ENCODE results near the gene PACRG.

The PACRG gene

DNA sequence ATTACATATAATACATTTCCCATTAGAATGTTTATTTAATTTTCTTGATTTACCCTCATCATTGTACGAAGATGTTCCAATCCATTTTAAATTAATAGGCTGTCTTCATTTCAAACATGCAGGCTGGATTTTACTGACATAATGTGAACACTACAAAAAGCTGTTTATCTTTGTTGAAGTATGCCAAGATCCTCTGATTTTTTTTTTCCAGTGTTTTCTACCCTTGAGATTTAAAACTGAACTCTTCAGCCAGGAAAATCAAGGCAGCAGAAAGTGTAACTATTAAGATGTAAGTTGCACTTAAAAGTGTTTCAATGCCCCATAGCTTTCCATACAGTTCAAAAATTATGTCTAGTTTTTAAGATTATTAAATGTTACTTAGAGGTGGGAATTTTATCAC lies 43.7 kb upstream of the PACRG start:
- Histone ChIP-seq H3K36me3 (ENCODE audit: insufficient read depth, insufficient read length, low read length) (no peaks in the 10 kb centered on the region), H3K4me3 (ENCODE audit: insufficient read length, low read depth) (no peak overlapping the region), H3K9ac (ENCODE audit: insufficient read length, low read depth) (no peak overlapping the region), H3K27me3 (ENCODE audit: insufficient read depth, insufficient read length) (no peaks in the 10 kb centered on the region), H3K9me3 (ENCODE audit: insufficient read depth, low read length) (no peaks in the 10 kb centered on the region), H3K4me1 (ENCODE audit: insufficient read depth, insufficient read length) (no peaks in the 10 kb centered on the region)
- TF ChIP-seq YY1 (IDR thresholded peaks at IDR 0.05; ENCODE audit: insufficient read depth, insufficient read length): no peak
- no peak for TF ChIP-seq SUZ12 (IDR thresholded peaks at IDR 0.05; ENCODE audit: extremely low read depth, insufficient read depth, insufficient read length)
- TF ChIP-seq ZNF274 (IDR thresholded peaks at IDR 0.05; ENCODE audit: low read depth, low read length): no peak
- no peak for DNase-seq (ENCODE audit: low read depth, low spot score)

GRCh38 chr6:162684961-162685360 lies 42.8 kb upstream of the PACRG start:
- no peak for TF ChIP-seq SUZ12 (IDR thresholded peaks at IDR 0.05; ENCODE audit: extremely low read depth, insufficient read depth, insufficient read length)
- no peak for TF ChIP-seq ZNF274 (IDR thresholded peaks at IDR 0.05; ENCODE audit: low read depth, low read length)
- TF ChIP-seq YY1 (IDR thresholded peaks at IDR 0.05; ENCODE audit: insufficient read depth, insufficient read length): no peak
- no peak overlapping the region for H3K4me3 ChIP-seq (ENCODE audit: insufficient read length, low read depth)
- no peaks in the 10 kb centered on the region for H3K36me3 ChIP-seq (ENCODE audit: insufficient read depth, insufficient read length, low read length)
- no peak for DNase-seq (ENCODE audit: low read depth, low spot score)
- H3K4me1 ChIP-seq (ENCODE audit: insufficient read depth, insufficient read length): no peaks in the 10 kb centered on the region
- no peaks in the 10 kb centered on the region for H3K27me3 ChIP-seq (ENCODE audit: insufficient read depth, insufficient read length)
- H3K9ac ChIP-seq (ENCODE audit: insufficient read length, low read depth): no peak overlapping the region
- no peaks in the 10 kb centered on the region for H3K9me3 ChIP-seq (ENCODE audit: insufficient read depth, low read length)

GRCh38 chr6:162685586-162685985 lies 42.2 kb upstream of the PACRG start:
- no peak overlapping the region for H3K4me3 ChIP-seq (ENCODE audit: insufficient read length, low read depth)
- no peaks in the 10 kb centered on the region for H3K36me3 ChIP-seq (ENCODE audit: insufficient read depth, insufficient read length, low read length)
- no peaks in the 10 kb centered on the region for H3K9me3 ChIP-seq (ENCODE audit: insufficient read depth, low read length)
- no peak for DNase-seq (ENCODE audit: low read depth, low spot score)
- H3K4me1 ChIP-seq (ENCODE audit: insufficient read depth, insufficient read length): no peaks in the 10 kb centered on the region
- TF ChIP-seq YY1 (IDR thresholded peaks at IDR 0.05; ENCODE audit: insufficient read depth, insufficient read length) (no peak), SUZ12 (IDR thresholded peaks at IDR 0.05; ENCODE audit: extremely low read depth, insufficient read depth, insufficient read length) (no peak), ZNF274 (IDR thresholded peaks at IDR 0.05; ENCODE audit: low read depth, low read length) (no peak)
- no peak overlapping the region for H3K9ac ChIP-seq (ENCODE audit: insufficient read length, low read depth)
- no peaks in the 10 kb centered on the region for H3K27me3 ChIP-seq (ENCODE audit: insufficient read depth, insufficient read length)

DNA sequence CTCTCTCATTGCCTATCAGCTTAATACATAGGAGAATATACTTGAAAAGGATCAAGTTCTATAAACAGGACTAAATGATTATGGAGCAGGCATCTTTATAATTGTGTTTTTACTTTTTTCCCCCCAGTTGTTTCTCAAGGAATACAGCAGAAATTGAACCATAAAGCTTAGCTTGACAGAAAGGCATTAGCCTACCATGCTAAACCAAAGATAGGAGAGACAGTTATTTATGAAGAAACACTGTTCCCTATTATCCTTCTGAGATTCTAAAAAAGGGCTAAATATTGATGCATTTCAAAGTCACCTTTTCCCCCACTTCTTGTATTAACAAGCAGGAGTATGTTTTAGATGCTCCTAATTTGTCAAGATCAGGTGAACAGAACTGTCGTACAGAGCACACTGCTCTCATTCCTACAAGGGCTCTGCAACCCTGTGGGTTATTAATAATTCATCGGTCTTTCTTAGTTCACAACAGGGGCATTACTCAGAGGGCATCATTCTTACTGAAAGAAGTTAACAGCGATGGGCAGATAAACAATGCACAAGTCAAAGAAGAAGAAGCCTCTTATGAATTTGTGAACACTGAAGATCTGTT lies 38.9 kb upstream of the PACRG start:
- Histone ChIP-seq H3K4me3 (ENCODE audit: insufficient read length, low read depth) (no peak overlapping the region), H3K27me3 (ENCODE audit: insufficient read depth, insufficient read length) (no peaks in the 10 kb centered on the region), H3K36me3 (ENCODE audit: insufficient read depth, insufficient read length, low read length) (no peaks in the 10 kb centered on the region), H3K9ac (ENCODE audit: insufficient read length, low read depth) (no peak overlapping the region), H3K4me1 (ENCODE audit: insufficient read depth, insufficient read length) (no peaks in the 10 kb centered on the region), H3K9me3 (ENCODE audit: insufficient read depth, low read length) (no peaks in the 10 kb centered on the region)
- TF ChIP-seq SUZ12 (IDR thresholded peaks at IDR 0.05; ENCODE audit: extremely low read depth, insufficient read depth, insufficient read length) (no peak), ZNF274 (IDR thresholded peaks at IDR 0.05; ENCODE audit: low read depth, low read length) (no peak), YY1 (IDR thresholded peaks at IDR 0.05; ENCODE audit: insufficient read depth, insufficient read length) (no peak)
- no peak for DNase-seq (ENCODE audit: low read depth, low spot score)

DNA sequence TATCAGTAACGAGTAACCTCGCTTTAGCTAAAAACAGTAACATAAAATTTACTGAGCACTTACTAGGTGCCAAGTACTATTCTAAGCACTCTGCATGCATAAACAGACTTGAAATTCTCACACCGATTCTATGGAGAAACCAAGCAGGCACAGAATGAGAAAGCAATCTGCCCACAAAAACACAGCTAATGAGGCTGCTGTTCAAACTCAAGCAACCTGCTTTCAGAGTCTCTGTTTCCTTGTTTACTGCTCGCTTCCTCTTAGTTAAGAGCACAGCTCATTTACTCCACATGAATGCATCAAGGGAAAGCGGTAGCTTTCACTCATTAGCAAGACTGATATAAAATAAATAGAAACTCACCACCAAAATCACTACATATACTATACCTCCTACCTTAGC lies 37.6 kb upstream of the PACRG start:
- no peaks in the 10 kb centered on the region for H3K27me3 ChIP-seq (ENCODE audit: insufficient read depth, insufficient read length)
- no peak overlapping the region for H3K4me3 ChIP-seq (ENCODE audit: insufficient read length, low read depth)
- H3K9me3 ChIP-seq (ENCODE audit: insufficient read depth, low read length): no peaks in the 10 kb centered on the region
- TF ChIP-seq ZNF274 (IDR thresholded peaks at IDR 0.05; ENCODE audit: low read depth, low read length): no peak
- no peak for TF ChIP-seq YY1 (IDR thresholded peaks at IDR 0.05; ENCODE audit: insufficient read depth, insufficient read length)
- TF ChIP-seq SUZ12 (IDR thresholded peaks at IDR 0.05; ENCODE audit: extremely low read depth, insufficient read depth, insufficient read length): no peak
- H3K36me3 ChIP-seq (ENCODE audit: insufficient read depth, insufficient read length, low read length): no peaks in the 10 kb centered on the region
- no peak overlapping the region for H3K9ac ChIP-seq (ENCODE audit: insufficient read length, low read depth)
- no peak for DNase-seq (ENCODE audit: low read depth, low spot score)
- H3K4me1 ChIP-seq (ENCODE audit: insufficient read depth, insufficient read length): no peaks in the 10 kb centered on the region

GRCh38 chr6:162697872-162698403 lies 29.8 kb upstream of the PACRG start:
- no peak for DNase-seq (ENCODE audit: low read depth, low spot score)
- no peaks in the 10 kb centered on the region for H3K9me3 ChIP-seq (ENCODE audit: insufficient read depth, low read length)
- no peaks in the 10 kb centered on the region for H3K4me1 ChIP-seq (ENCODE audit: insufficient read depth, insufficient read length)
- H3K4me3 ChIP-seq (ENCODE audit: insufficient read length, low read depth): no peak overlapping the region
- H3K27me3 ChIP-seq (ENCODE audit: insufficient read depth, insufficient read length): no peaks in the 10 kb centered on the region
- TF ChIP-seq ZNF274 (IDR thresholded peaks at IDR 0.05; ENCODE audit: low read depth, low read length) (no peak), SUZ12 (IDR thresholded peaks at IDR 0.05; ENCODE audit: extremely low read depth, insufficient read depth, insufficient read length) (no peak), YY1 (IDR thresholded peaks at IDR 0.05; ENCODE audit: insufficient read depth, insufficient read length) (no peak)
- H3K9ac ChIP-seq (ENCODE audit: insufficient read length, low read depth): no peak overlapping the region
- H3K36me3 ChIP-seq (ENCODE audit: insufficient read depth, insufficient read length, low read length): no peaks in the 10 kb centered on the region

GRCh38 chr6:162698440-162698839 lies 29.3 kb upstream of the PACRG start:
- no peaks in the 10 kb centered on the region for H3K9me3 ChIP-seq (ENCODE audit: insufficient read depth, low read length)
- H3K36me3 ChIP-seq (ENCODE audit: insufficient read depth, insufficient read length, low read length): no peaks in the 10 kb centered on the region
- DNase-seq (ENCODE audit: low read depth, low spot score): no peak
- H3K4me1 ChIP-seq (ENCODE audit: insufficient read depth, insufficient read length): no peaks in the 10 kb centered on the region
- H3K9ac ChIP-seq (ENCODE audit: insufficient read length, low read depth): no peak overlapping the region
- no peak overlapping the region for H3K4me3 ChIP-seq (ENCODE audit: insufficient read length, low read depth)
- TF ChIP-seq ZNF274 (IDR thresholded peaks at IDR 0.05; ENCODE audit: low read depth, low read length) (no peak), SUZ12 (IDR thresholded peaks at IDR 0.05; ENCODE audit: extremely low read depth, insufficient read depth, insufficient read length) (no peak), YY1 (IDR thresholded peaks at IDR 0.05; ENCODE audit: insufficient read depth, insufficient read length) (no peak)
- no peaks in the 10 kb centered on the region for H3K27me3 ChIP-seq (ENCODE audit: insufficient read depth, insufficient read length)

Measured in NT2/D1 (cell line).